ENCODE measurements around the gene KRTAP10-9.
"Not testable (repeated sequence)": the region's sequence is repeated elsewhere in the genome, so short reads cannot be mapped to it uniquely, and the experiment has no call there.

KRTAP10-9 gene

DNA sequence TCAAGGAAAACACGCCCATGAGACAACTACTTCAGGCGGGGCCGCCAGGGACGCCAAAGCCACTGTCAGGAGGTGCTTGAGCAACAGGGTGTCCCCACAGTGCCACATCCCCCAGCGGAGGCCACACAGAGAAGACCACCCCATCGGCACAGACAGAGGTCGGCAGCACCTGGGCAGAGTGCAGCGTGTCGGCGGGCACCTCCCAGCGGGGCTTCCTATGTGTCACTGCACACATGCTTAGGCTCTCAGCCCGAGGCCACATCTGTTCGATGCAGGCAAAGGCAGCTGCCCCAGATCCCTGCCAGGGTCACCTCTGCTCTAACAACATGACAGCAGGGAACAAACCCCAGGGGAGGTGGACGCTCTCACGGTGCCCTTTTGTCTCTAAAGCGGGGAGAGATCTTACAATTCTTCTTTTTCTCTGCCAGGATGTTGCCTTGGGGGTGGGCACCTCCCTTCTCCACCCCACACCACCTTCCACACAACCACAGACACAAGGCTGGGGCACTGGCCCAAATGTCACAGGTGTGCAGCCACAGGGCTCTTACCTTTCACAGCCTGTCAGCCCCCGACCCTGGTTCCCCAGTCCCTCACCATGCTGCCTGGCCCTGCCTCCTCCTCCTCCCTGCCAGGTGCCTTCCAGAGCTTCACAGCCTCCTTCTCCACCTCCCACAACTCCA, 10.8 kb upstream of the KRTAP10-9 start:
- DNase-seq, result no peak

DNA sequence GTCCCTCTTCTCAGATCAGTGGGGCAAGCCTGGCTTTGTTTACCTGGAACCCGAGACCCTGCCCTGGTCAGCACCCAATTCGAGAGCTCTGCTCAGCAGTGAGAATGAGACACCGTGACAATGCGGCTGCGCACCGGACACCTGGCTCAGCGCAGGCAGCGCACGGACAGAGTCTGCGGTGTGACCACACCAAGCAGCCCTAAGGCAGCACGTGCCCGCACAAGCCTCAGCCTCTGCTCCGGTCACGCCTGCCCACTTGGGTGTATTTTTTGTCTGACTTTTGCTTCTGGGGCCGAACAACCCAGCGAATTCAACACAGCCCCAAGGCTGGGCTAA, 10.3 kb upstream of the KRTAP10-9 start:
- no peak for DNase-seq

DNA sequence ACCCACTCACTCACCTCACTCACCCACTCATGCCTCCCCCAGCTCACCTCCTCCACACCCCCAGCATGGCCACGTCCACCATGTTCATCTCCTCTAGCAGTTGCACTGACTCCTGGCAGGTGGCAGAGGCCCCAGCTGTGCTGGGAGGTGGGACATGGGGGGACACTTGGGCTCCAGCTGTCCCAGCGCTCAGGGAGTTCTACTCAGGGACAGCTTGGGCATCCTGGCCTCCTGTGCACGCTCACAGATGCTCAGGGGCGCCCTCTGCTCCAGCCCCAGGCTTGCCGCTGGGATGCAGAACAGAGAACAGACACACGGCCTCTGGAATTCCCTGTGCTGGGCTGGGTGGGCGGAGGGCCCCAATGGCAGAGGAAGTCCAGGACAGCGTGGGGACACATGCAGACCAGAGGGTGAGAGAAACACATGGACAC, 9.8 kb upstream of the KRTAP10-9 start:
- DNase-seq, result no peak

DNA sequence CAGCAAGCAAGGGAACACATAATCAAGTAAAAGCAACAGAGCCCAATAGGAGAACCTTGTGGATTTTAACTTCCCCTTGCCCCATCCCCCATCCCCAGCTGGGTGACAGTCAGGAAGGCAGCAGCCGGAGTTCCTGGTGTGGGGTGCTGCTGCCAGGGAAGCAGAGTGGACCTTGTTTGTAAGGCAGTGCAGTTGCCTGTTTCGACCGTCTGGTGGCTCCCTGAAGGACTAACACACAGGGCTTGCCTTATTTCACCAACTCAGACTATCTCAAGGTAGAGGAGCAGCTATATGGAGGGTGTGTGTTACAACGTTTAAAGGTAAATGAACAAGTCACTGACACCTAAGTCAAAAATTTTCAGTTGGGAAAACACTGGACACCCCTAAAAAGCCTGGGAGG, 8.4 kb upstream of the KRTAP10-9 start:
- DNase-seq, result no peak

GRCh38 chr21:44618909-44619308, 8.0 kb upstream of the KRTAP10-9 start:
- DNase-seq, result no peak

DNA sequence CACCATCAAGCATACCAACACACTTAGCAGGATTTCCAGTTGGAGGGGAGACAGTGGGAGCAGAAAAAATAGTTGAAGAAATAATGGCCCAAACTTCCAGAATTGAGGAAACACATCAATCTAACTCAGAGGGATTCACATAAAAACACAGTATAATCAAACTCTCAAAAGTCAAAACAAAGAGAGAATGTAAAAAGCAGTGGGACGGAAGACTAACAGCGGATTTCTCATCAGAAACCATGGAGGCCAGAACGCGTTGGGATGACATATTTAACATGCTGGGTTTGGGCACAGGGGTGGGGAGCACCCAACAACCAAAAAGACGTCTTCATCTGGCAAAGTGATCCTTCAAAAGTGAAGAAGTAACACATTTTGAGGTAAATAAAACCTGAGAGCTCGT, 7.0 kb upstream of the KRTAP10-9 start:
- DNase-seq, result no peak

GRCh38 chr21:44623575-44623974, 3.3 kb upstream of the KRTAP10-9 start:
- DNase-seq, result no peak

- no peak for DNase-seq
Measured at GRCh38 chr21:44625756-44626155, 1.1 kb upstream of the KRTAP10-9 start.

GRCh38 chr21:44626262-44626661, 631 bp upstream of the KRTAP10-9 start:
- no peak for DNase-seq

- not testable (repeated sequence) for DNase-seq
Measured at GRCh38 chr21:44627181-44627822, 409 bp downstream of the KRTAP10-9 start.

DNA sequence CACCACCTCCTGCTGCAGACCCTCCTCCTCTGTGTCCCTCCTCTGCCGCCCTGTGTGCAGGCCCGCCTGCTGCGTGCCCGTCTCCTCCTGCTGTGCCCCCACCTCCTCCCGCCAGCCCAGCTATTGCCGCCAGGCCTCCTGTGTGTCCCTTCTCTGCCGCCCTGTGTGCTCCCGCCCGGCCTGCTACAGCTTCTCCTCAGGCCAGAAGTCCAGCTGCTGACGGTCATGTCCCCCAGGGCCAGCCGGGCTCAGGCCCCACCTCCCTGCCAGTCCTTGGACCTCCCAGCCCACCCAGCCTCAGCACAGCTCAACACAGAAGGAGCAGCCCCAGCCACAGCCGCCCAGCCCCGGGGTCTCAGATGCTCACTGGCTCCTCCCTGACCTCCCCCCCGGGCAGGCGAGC, 939 bp downstream of the KRTAP10-9 start:
- DNase-seq, result not testable (repeated sequence)

GRCh38 chr21:44628707-44629391, 2.0 kb downstream of the KRTAP10-9 start:
- no peak for DNase-seq

DNA sequence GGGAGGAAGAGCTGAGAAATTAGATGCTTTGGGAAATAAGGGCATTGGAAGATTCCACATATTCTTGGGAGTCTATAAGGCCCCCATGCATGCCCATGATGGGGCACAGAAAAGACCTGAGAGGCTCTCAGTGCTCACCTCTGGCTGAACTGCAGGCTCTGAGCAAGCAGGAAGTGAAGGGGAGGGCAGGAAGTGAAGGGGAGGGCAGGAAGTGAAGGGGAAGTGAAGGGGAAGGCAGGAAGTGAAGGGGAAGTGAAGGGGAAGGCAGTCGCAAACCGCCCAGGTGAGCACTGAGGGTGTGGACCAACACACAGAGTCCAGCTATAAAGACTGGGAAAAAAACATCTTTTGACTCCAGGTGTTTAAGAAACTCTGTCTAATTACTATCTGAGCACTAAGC, 3.5 kb downstream of the KRTAP10-9 start:
- no peak for DNase-seq

GRCh38 chr21:44632067-44632466, 5.2 kb downstream of the KRTAP10-9 start:
- DNase-seq, result no peak

- no peak for DNase-seq
Measured at GRCh38 chr21:44636209-44637017, 9.5 kb downstream of the KRTAP10-9 start.

DNA sequence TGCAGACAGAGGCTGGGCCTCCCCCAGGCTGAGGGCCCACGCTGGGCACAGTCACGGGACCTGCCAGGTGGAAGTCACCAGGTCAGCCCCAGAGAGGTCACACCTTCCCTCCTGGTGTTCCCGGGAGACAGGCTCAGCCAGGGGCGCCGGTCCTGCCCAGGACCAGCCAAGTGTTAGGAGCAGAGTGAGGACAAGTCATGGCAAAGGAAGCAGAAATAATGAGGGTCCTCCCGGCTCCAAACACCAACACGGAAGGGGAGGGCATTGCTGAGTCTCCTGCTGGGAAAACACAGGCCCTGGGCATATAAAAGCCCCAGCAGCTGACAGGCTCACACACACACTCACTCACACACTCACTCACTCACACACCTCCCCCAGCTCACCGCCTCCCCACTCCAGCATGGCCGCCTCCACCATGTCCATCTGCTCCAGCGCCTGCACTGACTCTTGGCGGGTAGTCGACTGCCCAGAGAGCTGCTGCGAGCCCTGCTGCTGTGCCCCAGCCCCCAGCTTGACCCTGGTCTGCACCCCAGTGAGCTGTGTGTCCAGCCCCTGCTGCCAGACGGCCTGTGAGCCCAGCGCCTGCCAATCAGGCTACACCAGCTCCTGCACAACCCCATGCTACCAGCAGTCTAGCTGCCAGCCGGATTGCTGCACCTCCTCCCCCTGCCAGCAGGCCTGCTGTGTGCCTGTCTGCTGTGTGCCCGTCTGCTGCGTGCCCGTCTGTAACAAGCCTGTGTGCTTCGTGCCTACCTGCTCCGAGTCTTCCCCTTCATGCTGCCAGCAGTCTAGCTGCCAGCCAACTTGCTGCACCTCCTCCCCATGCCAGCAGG, 10.3 kb downstream of the KRTAP10-9 start, which contains the start of gene KRTAP10-10:
Gene KRTAP10-10, plus strand, starts transcription at position 339 of the 833 bp plus-strand sequence. Its CDS starts 62 bp downstream, at position 401.
- no peak for DNase-seq

- DNase-seq, result not testable (repeated sequence)
Measured at GRCh38 chr21:44637851-44638348, 11.0 kb downstream of the KRTAP10-9 start.

DNA sequence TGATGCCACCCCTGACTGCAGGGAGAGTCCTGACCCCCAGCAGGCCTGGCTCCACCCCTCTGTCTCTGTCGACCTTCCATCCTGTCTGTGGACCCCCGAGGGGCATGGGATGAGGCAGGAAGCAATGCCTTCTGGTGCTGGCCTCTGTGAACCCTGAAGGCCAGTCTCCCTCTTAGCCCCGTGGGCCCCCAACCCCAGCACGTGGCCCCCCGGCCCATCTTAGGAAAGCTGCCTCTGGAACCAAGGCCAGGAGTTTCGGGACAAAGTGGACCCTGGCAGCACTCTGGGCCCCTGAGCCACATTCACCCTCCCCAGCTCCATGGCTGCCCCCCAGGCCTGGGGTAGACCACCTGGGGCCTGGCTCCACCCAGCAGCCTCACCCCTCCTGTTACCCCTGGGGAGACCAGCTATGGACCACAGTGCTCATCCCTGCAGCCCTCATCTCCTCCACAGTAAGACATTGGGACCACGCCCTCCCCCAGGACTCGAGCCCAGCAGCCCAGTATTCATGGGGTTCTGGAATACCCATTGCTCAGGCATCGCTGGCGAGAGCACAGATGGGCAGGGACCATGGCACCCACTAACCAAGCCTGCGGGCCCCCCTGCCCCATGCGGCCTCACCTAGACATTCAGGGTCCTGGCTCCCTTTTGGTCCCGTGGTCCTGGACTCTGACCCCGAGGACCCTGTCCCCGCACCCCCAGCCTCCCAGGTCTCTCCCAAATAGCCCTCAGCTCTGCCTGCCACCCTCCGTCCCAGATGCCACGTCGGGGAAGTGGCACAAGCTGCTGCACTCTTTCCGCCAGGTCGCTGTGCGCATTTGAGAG, 11.8 kb downstream of the KRTAP10-9 start:
- DNase-seq, result not testable (repeated sequence)

DNA sequence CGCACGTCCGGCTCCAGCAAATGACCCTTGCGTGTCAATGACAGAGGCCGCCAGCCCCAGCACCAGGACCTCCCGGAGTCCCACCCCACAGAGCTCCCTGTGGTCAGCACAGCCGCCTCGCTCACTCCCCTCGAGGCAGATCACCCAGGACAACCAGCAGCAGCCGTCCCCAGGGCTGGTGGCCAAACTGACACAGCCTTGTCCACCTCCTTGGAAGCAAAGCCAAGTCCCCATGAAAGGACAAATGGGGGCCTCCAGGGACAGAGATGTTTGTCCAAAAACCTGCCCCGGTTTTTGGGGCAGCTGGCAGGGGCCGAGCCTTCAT, 12.4 kb downstream of the KRTAP10-9 start:
- no peak for DNase-seq

DNA sequence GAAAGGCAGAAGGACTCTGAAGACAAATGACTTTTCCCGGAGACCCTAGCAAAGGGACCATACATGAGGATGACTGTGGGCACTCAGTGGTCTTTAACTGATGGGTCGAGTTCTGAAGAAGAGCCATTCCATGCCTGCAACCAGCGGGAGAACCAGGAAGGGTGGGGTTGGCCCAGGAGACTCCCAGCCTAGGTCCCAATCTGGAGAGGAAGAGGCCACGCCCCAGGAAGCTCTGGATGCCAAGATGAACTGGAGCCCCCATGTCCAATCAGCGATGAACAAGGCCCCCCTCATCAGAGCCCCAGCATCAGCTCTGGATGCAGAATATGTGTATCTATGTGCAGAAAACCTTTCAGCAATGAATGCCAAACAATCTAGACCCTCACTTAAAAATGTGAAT, 13.9 kb downstream of the KRTAP10-9 start:
- DNase-seq, result no peak

DNA sequence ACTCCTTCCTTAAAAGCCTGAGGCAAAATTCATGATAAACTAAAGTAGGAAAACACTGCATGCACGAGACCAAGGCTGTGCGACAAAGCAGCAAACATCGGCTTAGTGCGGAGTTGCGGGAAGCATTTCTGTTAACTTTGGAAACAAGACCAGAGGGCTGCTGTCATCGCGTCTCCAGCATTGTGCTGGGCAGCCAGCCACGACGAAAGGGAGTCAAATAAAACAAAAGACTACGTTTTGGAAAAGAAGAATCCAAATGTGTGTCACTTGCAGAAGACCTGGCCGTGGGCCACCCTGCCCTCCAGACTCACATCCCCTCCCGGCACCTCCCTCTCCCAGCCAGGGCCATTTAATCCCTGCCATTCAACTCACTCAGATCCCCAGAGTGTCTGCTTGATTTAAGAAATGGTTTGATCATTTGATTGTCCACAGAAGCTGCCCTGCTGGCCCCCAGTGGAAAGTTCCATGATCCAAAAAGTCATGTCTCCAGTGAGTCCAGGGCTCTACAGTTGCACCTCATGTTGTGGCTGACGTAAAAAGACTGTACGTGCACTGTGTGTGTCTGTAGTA, 16.9 kb downstream of the KRTAP10-9 start:
- DNase-seq, result no peak

All from NCI-H1930 (cell line).